HG03442 (cell line): Measurements from ENCODE around the gene NID2.

ENCODE experiments used
- ATAC-seq: cut with Tn5 transposase; IDR thresholded peaks from one replicate; pipeline ENCODE4 v1.9.1; 2021; ENCODE audit warnings: mild to moderate bottlenecking, moderate library complexity; ENCODE audit not compliant: unreplicated experiment

The NID2 gene

DNA sequence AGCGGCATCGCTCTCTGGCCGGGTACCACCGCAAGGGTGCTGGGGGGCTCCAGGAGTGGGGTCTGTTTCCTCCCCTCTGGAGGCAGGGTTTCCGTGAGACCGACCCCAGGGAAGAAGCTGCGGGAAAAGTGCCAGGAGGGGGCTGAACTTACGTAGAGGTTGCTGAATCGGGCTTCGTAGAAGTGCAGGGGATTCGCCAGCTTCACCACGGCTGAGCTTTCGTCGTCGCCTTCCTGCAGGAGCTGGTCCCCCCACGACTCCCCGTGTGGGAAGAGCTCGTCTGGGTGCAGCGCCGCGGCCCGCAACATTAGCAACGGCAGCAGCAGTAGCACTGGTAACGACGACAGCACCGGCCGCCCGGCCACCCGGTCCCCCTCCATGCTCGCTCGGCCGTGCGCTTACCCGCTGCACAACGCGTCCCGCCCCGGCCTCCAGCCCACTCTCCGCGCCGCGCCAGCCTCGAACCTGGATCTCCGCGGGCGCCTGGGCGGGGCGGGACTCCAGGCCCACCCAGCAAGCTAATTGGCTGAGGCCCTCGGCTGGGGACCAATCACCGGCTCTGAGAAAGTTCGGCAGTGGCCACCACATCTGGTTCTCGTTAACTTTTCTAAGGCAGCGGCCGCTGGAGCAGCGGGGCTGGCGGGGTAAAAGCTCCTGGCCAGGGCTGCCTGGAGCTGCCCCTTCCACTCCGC, at the start of gene NID2:
NID2 (minus strand) TSS at position 445 of the 692 bp plus-strand sequence; CDS start at position 380, 65 bp downstream.
- no peak for ATAC-seq

- ATAC-seq: no peak
Observed at GRCh38 chr14:52117111-52117832, 48.4 kb upstream of the NID2 start.

DNA sequence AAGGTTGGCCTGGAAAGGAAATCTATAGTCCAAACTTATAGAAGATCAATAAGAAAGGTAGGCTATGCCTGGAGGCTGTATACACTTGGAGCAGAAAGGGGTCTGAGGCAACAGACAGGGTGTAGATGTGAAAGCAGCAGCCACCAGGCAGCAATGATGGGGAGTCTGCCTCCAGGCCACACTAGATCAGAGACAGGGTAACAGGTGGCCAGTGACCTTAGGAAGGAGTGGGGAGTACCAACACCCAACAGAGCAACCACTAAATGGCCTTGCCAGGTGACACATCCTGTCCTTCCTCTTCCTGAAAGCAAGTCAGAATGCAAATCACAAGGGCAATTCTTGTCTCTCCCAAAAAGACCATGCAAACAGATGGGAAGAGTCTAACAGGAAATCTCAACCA, 46.4 kb upstream of the NID2 start:
- no peak for ATAC-seq

GRCh38 chr14:52112336-52113018, 43.6 kb upstream of the NID2 start:
- ATAC-seq: no peak

DNA sequence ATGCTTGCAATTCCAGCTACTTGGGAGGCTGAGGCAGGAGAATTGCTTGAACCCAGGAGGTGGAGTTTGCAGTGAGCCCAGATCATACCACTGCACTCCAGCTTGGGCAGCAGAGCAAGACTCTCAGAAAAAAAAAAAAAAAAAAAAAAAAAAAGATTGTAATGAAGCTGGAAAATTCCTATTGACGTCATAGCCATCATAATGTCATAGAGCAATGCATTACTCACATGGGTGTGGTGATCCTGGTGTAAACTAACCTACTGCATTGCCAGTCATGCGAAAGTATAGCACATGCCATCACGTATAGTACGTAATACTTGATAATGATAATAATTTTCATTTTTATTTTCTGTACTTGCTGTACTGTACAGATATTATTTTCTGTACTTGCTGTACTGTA, 42.7 kb upstream of the NID2 start:
- ATAC-seq: no peak

DNA sequence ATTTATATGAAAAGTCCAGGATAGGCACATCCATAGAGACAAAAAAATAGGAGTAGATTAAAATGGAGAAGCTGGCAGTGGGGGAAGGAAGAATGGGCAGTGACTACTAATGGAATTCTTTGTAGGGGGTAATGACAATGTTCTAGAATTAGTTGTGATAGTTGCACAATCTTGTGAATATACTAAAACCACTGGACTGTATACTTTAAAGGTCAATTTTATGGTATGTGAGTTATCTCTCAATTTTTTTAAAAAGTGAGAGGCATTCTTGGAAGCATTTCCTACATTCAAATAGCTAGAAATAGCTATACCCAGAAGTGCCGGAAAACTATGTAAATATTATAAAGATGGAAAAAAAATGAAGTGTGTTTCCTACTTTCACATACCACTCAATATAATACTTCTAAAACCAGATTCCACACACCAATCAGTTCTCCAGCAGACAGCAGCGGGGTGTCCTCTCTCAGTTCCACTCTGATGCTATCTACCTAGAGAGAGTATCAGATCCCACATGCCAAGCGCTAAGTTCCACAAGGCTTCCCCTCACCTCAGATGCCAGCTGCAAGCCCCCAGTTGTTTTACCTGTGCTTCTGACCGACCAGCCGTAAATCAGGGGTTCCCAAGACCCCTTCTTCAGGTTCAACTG, 41.7 kb upstream of the NID2 start:
- no peak for ATAC-seq

DNA sequence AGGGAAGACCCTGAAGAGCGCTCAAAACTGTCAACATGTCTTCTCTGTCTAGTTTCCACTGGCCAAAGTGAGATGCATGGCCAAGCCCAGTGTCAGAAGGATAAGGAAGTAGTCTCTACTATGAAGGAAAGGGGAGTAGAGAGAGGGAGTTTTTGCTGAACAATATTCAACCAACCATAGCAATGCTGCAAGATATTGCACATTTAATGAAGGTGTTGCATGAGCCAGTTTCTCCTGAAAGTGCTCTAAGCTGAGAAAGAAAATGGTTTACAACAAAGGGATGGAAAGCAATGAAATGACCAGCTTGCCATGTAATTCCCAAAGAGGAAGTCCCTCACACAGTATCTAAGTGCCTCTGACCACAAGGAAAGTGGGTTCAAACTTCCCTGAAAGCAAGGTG, 40.0 kb upstream of the NID2 start:
- ATAC-seq: no peak

GRCh38 chr14:52106840-52107239, 38.0 kb upstream of the NID2 start:
- ATAC-seq: no peak

DNA sequence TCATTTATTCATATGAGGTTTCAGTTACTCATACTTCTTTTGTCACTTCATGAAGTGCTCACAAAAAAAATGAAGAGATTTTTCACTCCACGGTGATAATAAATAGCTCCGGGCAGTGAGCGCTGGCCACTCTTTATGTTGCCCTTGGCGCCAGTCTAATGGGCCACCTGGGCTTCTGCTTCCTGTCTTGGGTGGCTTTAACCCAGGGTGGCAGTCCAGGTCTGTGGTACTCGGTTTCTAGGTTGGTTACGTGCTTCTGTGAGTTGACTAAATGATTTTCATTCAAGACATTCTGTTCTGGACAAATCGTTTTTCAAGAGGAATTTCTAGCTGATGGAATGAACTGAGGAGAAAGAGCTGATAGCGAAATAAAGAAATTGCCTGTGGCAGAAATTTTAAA, 34.6 kb upstream of the NID2 start:
- no peak for ATAC-seq

DNA sequence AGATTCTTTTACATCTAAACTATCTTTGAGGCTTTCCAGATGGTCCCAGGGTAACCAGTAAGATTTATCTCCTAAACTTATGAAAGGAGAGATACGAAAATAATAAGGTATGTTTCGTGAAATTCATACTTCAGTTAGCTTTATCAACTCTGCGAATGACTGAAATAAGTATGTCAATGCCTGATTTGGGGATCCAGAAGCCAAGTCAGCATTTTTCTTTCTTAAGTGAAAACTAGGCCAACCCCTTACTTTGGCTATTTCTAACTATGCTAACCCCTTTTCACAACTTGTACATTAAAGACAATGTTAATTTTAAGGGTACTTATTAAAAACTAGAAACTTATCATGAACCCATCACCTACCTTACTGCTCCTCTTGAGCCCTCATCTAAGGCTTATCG, 26.9 kb upstream of the NID2 start:
- ATAC-seq: no peak

GRCh38 chr14:52095336-52095735, 26.5 kb upstream of the NID2 start:
- ATAC-seq: no peak

- ATAC-seq: no peak
Observed at GRCh38 chr14:52094546-52095271, 25.9 kb upstream of the NID2 start.

DNA sequence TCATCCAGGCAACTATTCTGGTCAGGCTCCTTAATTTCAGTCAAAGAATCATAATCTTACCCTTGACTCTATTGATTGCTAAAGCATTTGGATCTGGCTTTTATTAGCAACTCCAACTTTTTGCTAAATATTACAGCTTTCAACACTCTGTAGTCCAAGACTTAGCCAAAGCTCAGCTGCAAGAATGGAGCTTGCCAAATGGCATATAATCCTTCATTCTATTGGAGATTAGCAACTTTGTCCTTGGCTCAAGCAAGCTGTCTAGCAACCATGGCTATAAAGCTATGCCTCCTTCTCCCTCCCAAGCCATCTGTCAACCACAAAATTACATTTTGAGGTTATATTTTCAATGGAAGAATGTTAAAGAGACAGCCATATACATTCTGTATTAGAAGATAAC, 23.1 kb upstream of the NID2 start:
- ATAC-seq: no peak

GRCh38 chr14:52090936-52091335, 22.1 kb upstream of the NID2 start:
- no peak for ATAC-seq

GRCh38 chr14:52089218-52089617, 20.4 kb upstream of the NID2 start:
- ATAC-seq: no peak

- ATAC-seq: no peak
Observed at GRCh38 chr14:52086711-52087110, 17.9 kb upstream of the NID2 start.

DNA sequence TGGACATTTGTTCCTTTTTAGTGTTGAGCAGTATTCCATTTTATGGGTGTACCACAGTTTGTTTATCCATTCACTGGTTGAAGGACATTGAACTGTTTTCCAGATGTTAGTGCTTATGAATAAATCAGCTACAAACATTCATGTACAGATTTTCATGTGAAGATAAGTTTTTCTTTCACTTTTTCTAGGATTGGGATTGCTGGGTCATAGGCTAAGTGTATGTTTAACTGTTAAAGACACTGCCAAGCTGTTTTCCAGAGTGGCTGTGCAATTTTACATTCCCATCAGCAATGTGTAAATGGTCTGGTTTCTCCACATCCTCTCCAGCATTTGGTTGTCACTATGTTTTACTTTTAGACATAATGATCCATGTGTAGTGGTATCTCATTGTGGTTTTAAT, 14.0 kb upstream of the NID2 start:
- no peak for ATAC-seq

DNA sequence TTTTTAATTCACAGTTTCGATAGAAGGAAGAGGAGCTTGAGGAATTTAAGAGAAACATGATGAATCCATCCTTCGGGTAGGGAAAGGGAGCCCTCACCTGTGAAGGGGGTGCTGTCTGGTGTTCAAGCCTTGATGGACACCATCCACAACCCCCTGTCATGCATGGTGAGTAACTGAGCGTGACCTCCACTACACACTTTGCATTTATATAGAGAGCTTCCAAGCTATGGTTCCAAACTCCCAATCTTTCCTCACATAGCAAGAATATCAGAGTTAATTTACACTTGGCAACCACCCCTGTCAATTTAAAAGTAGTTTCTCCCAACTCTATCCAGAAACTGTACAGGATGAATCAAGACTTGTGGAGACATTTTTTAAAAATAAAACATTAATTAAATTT, 13.1 kb upstream of the NID2 start:
- no peak for ATAC-seq

GRCh38 chr14:52080808-52081755, 12.2 kb upstream of the NID2 start:
- ATAC-seq: no peak
